GM19043 (cell line): ENCODE data around the gene NTF3.

ENCODE experiments used
- ATAC-seq: cut with Tn5 transposase; IDR thresholded peaks from one replicate; pipeline ENCODE4 v1.9.1; 2021; ENCODE audit warnings: low read depth; ENCODE audit not compliant: unreplicated experiment

Gene NTF3

DNA sequence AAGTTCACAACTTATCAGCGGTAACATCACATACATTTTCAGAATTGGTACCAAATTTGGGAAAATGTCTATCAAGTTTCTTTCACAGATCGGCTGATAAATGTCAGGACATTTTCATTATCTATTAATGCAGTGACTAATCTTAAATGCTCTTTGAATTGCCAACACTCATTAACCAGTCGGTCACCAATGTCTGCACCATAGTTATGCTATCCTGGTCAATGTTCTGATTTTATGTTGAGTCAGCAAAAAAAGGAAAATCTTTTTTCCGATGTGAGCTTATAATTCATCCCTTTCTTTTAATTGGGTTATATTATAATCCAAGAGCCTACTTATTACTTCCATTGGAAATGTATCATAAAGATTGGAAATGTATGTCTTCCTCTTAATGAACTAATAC lies 77.2 kb downstream of the NTF3 start:
- ATAC-seq = no peak

GRCh38 chr12:5509557-5509956 lies 77.6 kb downstream of the NTF3 start:
- no peak for ATAC-seq

DNA sequence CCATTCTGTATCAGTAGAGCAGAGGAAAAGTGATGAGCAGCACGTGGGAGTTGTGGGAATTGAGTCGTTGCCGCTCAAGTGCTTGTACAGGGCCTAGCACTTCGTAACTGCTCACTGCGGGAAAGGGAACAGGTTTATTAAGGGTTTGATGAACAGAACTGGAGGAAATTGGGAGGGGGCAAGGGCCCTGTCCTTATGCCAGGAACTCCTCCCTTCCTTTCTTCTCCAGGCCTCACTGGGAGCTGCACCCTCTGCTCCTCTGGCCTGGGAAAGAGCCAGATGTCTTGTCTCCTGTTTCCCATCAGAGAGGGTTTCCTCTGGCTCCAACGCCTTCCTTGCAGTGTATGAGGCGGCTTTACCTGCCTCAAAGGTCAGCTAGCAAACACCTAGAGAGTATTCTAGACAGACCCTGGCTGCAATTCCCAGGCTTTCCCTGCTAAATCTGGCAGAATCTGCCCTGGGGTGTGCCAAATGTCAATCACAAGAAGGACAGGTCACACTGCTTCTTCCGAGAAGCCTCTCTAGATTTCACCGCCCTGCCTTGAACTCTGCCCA lies 78.4 kb downstream of the NTF3 start:
- ATAC-seq = no peak

DNA sequence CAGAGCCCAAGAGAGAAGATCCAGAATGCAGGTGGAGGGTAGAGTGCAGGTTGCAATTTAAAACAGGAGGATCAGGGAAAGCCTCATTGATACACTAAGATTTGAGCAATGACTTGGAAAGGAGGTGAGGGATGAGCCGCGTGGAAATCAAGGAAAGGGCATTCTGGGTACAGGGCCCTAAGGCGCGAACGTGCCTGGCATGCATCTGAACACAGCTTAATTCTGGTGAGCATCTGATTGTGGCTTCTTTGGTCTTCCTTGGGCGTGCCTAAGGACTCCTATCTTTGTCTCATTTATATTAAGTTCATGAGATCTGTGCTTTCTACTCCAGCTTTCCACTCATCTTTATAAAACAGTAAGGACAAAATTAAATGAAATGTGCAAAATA lies 79.3 kb downstream of the NTF3 start:
- no peak for ATAC-seq

- no peak for ATAC-seq
These were observed 80.0 kb downstream of the NTF3 start for GRCh38 chr12:5511644-5512600.

- no peak for ATAC-seq
These were observed 80.7 kb downstream of the NTF3 start for GRCh38 chr12:5512601-5512970.

- ATAC-seq = no peak
These were observed 81.5 kb downstream of the NTF3 start for GRCh38 chr12:5513406-5513805.

- no peak for ATAC-seq
These were observed 82.1 kb downstream of the NTF3 start for GRCh38 chr12:5514016-5514415.

DNA sequence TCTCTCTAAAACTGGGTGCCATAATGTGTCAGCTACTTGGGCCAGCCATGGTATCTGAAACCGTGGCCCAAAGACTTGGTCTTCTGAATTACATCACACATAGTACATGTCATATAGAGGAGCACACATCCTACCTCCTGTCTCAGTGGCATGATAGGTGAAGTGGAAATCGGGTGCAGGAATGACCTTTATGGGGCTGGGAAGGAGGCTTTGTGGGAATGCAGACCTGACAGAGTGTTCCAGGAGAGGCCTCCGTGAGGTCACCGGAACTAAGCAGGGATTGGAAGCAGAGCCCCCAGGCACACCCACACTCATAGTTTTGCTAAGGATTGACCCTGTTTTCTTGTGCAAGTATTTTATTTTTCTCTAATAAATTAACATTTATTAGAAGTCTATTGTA lies 82.6 kb downstream of the NTF3 start:
- no peak for ATAC-seq

DNA sequence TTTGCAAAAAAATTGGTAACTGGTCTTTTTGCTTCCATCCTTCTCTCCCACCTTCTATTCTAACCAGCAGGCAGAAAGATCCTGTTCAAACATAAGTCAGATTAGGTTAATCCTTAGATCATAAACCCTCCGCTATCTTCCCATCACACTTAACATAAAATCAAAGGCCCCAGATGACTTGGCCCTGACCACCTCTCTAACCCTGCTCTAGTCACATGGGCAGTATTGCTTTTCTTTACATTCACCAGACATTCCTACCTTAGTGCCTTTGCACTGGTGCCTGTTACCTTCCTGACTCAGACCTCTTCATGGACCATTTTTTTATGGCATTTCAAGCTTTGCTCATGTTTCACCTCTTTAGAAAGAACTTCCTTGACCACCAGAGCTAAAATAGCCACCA lies 83.5 kb downstream of the NTF3 start:
- no peak for ATAC-seq

DNA sequence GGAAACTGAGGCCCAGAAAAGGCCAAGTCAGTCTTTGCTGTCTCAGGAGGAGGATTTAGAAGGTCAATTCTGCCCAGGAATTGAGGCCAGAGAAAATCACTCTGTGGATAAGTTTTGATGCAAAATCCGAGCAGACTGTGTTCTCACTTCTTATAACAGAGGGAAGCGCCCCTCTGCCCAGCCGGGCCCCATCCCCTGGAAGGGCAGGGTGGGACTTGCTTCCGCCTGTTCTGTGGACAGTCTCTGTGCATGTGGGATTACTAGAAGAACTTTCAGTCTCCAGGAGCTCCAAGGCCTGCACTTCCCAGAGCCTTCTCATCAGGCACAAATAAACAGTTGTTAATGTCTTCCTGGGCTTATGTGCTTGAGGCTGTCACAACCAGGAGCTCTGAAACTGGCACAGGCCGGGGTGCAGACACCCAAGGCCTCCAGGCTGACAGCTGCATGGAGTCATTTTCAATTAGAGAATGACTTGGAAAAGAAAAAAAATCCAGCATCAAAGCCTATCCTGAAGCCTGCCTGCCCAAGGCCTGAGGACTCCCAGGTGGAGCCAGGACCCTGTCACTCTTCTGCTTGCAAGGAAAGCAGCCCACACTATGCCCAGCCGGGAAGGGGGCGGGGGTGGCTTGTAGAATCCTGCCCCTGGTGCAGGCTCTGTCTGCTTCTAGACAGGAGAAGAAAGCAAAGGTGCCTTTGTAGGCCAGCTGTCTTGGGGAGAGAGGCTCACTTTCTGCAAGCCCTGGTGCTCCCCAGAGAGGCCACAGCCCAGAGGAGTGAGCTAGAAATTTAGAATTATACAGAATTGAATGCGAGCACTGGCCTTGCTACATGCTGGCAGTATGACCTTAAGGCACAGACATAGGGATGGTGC lies 84.7 kb downstream of the NTF3 start:
- no peak for ATAC-seq

GRCh38 chr12:5518584-5519365 lies 86.9 kb downstream of the NTF3 start:
- ATAC-seq = no peak

DNA sequence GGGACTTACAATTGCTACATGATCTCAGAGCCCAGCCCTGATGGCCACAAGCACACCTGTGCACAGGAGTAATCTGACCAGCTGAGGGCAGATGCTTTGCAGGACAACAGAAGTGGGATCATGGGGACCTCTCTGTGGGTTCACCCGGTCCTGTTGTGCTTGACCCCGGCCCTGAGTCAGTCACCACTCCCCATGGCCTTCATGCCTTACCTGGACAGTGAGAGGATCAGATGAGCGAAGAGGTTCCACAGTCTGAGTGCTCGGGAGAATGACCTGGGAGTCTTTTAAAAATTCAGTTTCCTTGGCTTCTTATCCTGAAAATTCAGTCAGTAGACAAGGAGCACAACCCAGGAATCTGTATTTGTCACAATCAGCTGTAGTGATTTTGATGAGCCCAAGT lies 88.1 kb downstream of the NTF3 start:
- ATAC-seq = no peak

- ATAC-seq = no peak
These were observed 88.9 kb downstream of the NTF3 start for GRCh38 chr12:5520831-5521230.

DNA sequence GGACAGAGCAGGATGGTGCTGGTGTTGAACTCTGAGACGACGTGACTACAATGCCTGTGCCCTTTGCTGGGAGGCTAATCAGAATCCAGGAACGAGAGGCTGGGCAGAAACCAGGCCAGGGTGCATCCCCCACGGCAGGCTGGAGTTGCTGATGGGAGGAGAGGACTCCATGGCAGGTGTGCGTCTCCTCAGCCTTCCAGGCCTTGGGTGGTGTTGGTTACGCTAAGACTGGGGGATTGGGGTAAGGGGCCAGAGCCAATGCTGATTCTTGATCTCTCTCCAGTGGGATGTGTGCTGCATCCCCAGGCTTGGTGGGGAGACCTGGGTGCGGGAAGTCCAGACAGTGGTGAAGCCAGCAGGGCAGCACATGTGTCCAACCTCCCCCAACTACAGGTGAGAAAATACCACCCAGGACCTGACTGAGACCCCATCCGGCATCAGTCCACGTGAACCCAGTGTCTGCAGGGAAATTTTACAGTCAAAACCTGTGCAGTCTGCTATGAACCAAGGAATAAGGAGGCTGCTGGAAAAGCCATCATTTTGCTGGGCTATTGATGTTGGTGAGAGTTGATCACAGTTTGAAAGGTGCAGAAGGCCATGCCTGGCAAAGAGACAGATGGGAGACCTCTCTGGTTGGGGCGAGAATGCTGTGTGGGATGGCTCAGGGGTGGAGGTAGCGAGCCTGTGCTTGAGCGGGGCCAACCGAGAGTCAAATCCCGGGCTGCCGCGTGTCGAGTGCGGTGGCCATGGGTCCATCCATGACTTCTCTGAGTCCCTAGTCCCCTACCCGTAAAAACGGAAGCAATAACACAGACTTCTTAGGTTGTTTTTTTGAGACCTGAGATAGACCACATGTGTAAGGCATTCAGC lies 89.8 kb downstream of the NTF3 start:
- no peak for ATAC-seq

GRCh38 chr12:5522432-5523335 lies 90.8 kb downstream of the NTF3 start:
- no peak for ATAC-seq

DNA sequence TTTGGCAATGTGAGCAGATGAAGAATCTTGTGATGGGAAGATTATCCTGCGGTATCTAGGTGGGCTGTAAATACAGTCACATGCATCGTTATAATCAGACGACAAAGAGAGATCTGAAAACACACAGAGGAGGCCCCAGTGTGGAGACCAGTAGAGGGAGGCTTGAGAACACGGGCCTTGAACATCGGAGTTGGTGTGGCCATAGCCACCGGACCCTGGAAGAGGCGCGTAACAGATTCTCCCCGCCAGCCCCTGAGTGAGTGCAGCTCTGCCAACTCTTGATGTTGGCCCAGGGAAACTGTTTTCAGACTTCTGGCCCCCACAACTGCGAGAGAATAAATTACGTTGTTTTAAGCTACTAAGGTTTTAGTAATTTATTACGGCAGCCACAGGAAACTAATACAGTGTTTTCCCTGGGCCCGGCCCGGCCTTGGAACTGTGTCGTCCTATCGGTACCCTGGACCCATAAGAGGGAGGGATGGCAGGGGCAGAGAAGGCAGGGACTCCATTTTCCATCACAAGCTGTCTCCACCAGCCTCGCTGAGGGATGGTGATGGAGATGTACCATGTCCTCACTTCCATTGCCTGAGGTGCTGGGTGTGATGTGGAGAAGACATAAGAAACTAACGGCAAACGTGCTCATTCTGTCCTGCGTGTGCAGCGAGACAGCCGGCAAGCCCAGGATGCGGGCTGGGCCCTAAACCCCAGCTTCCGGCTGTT lies 91.6 kb downstream of the NTF3 start:
- no peak for ATAC-seq
